ENCODE results near the gene BPIFA1.

GRCh38 chr20:33224399-33224798 lies 11.4 kb upstream of the BPIFA1 start:
- TF ChIP-seq PHB (CRISPR knock-in tag; IDR thresholded peaks at IDR 0.05) = no peak
- no peak for TF ChIP-seq CHD7 (IDR thresholded peaks at IDR 0.05; ENCODE audit: low read depth, low read length)
- TF ChIP-seq POLR2AphosphoS5 (IDR thresholded peaks at IDR 0.05; ENCODE audit: control insufficient read depth, insufficient read depth, low read depth, low read length) = no peak
- TF ChIP-seq KAT2B (IDR thresholded peaks at IDR 0.05; ENCODE audit: low read depth, low read length) = no peak
- TF ChIP-seq ZNF639 (CRISPR knock-in tag; conservative IDR thresholded peaks at IDR 0.05 in 1 of 2, IDR thresholded peaks at IDR 0.05 in 1 of 2) = no peak
- no peak for TF ChIP-seq CTCF (IDR thresholded peaks at IDR 0.05 in 2 of 3, conservative IDR thresholded peaks at IDR 0.05 in 1 of 3; ENCODE audit: insufficient read depth in 2 of 3, low read depth in 1 of 3, low read length in 3 of 3)
- TF ChIP-seq MAFK (IDR thresholded peaks at IDR 0.05; ENCODE audit: low read length) = no peak
- TF ChIP-seq NFATC3 (IDR thresholded peaks at IDR 0.05) = no peak
- no peak for TF ChIP-seq C11orf30 (IDR thresholded peaks at IDR 0.05; ENCODE audit: low read depth)
- no peak for TF ChIP-seq CBX3 (IDR thresholded peaks at IDR 0.05; ENCODE audit: borderline replicate concordance in 1 of 2, low read length in 2 of 2)
- no peak for TF ChIP-seq EP300 (IDR thresholded peaks at IDR 0.05; ENCODE audit: low read length)
- TF ChIP-seq L3MBTL2 (IDR thresholded peaks at IDR 0.05) = no peak

Measured in K562 (cell line).